GM18907 (cell line): ENCODE data around the gene ATP1B2.
A peak's percentile ranks its signal among the peaks of the same experiment; 100 is the strongest.
"Not testable (repeated sequence)": the region's sequence is repeated elsewhere in the genome, so short reads cannot be mapped to it uniquely, and the experiment has no call there.

ENCODE experiments used
- ATAC-seq: cut with Tn5 transposase; IDR thresholded peaks from one replicate; pipeline ENCODE4 v1.9.1; 2021; ENCODE audit warnings: mild to moderate bottlenecking, moderate library complexity; ENCODE audit not compliant: unreplicated experiment

ATP1B2 gene

DNA sequence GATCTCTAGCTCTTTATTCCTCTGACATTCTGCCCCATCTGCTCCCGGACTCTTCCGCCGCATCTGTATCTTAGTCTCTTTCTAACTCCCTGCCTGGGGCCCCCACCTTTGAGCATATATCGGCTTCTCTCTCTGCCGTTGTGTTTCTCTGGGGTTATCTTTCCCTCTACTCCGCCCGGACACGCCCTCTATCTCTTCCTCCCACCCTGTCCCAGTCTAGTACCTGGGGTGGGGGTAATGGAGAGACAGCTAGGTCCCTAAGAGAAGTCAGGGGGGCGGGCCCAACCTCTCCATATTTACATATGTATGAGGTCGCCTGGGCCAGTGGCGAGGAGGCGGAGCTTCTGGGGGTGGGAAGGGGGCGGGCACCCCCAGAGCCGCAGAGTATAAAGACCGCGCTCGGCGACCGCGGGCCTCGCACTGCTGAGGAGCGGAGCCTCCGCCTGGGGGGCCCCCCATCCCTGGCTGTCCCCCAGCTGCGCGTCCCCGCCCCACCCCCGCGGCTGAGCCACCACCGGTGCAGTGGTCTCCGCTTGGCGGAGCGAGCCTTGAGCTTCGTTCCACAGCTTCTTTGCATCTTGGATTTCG, at the start of gene ATP1B2:
ATP1B2 (plus strand) TSS at position 418 of the 588 bp plus-strand sequence. CDS start 593 bp downstream, outside the sequence.
- no peak for ATAC-seq

GRCh38 chr17:7606280-7606679, 44.4 kb upstream of the ATP1B2 start:
- ATAC-seq, result no peak

DNA sequence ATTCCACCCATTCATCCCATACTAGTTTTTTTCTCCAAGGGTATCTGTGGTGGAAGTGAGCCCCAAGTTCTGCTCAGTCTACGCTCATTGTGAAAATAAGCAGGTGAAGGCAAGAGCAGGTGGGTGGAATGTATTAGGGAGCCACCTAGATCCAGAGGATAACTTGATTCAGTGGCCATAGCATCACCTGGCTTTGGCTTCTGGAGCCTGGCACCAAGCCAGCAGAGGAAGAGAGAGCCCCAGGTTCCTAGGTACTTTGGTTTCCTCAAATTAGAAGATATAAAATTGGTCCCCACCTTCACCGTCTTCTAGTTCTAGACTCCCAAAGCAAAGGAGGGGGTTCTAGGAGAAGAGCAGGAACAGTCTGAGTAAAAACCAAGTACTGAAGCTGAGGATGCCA, 40.1 kb upstream of the ATP1B2 start:
- no peak for ATAC-seq

GRCh38 chr17:7611635-7612293, 39.0 kb upstream of the ATP1B2 start:
- ATAC-seq, result no peak

DNA sequence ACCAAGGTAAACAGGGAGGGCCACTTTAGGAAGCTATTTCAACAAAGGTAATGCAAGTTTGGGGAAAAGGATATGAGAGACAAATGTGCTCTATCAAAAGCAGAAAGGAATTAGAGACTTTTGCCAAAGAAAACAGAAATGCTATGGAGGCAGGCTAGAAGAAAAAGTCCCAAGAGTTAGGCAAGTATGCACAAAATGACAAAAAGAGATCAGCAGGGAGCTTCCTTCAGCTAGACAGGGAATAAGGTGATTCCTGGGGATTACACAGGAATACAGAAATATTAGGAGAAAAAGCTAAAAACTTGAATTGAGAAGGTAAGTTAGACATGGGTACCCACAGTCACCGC, 38.5 kb upstream of the ATP1B2 start:
- ATAC-seq, result no peak

GRCh38 chr17:7613769-7614424, 36.8 kb upstream of the ATP1B2 start:
- no peak for ATAC-seq

- peak; percentile 85 for ATAC-seq
Measured at GRCh38 chr17:7614425-7615264, 36.1 kb upstream of the ATP1B2 start, which contains the start of gene FXR2. Gene FXR2, minus strand, starts transcription at chr17:7614897. Its CDS starts 365 bp downstream, at chr17:7614532.

DNA sequence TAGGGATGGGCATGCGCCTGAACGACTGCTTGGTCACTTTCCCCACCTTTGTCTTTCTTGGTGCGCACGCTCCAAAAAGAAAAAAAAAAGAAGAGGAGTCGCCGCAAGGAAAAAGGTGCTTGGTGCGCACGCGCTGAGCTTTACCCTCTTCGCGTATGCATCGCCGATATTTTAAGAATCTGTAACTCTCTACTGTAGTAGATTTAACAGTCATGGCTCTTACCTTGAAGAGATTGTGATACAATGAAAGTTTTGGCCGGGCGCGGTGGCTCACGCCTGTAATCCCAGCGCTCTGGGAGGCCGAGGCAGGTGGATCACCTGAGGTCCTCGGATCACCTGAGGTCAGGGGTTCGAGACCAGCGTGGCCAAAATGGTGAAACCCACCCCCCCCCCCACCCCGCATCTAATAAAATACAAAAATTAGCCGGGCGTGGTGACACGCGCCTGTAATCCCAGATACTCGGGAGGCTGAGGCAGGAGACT, 35.4 kb upstream of the ATP1B2 start:
- ATAC-seq, result no peak

DNA sequence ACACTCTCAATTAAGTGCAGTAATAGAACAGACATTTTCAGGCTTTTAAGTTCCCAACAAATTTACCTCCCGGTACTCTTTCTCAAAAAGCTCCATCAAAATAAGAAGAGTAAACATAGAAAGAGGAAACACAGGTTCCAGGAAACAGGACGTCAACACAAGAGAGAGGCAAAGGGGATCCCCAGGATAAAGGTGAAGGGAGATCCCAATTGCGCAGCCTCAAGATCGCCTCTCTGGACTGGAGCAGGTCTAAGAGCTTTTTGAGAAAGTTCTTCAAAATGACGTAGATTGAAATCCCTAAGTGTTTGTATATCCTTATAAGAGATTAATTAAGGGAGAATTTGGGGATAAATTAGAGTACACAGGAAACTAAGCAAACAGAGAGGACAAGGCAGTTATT, 32.1 kb upstream of the ATP1B2 start:
- ATAC-seq, result no peak

DNA sequence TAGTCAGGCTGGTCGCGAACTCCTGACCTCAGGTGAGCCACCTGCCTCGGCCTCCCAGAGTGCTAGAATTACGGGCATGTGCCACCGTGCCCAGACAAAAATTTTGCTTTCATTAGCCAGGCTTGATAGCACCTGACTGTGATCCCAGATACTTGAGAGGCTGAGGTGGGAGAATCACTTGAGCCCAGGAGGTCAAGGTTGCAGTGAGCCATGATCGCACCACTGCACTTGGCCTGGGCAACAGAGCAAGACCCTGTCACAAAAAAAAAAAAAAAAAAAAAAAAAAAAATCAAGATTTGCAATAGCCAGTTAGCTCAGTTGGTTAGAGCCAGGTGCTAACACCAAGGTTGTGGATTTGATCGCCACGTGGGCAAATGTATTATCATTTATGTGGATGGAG, 29.9 kb upstream of the ATP1B2 start:
- ATAC-seq, result no peak

- no peak for ATAC-seq
Measured at GRCh38 chr17:7623661-7624060, 27.1 kb upstream of the ATP1B2 start.

GRCh38 chr17:7625749-7626148, 25.0 kb upstream of the ATP1B2 start:
- not testable (repeated sequence) for ATAC-seq

- no peak for ATAC-seq
Measured at GRCh38 chr17:7626307-7626706, 24.4 kb upstream of the ATP1B2 start.

DNA sequence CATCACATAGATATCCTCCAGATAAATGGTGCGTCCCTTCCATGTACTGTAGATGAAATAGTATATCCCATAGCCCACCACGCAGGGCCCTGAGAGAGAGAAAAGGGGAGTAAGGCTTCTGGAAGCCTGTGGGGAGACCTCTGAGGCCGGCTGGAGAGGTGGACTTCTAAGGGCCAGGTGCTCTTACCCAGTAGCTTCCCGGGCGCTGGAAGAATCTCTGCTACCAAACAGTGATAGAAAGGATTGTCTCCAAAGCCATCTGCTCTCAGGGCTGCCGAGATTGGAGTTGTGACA, 23.8 kb upstream of the ATP1B2 start:
- ATAC-seq, result no peak

GRCh38 chr17:7627250-7628121, 23.2 kb upstream of the ATP1B2 start, which contains the start of gene SAT2:
Gene SAT2, minus strand, starts transcription at chr17:7627821. Its CDS starts 186 bp downstream, at chr17:7627635.
- peak; percentile 82 for ATAC-seq

DNA sequence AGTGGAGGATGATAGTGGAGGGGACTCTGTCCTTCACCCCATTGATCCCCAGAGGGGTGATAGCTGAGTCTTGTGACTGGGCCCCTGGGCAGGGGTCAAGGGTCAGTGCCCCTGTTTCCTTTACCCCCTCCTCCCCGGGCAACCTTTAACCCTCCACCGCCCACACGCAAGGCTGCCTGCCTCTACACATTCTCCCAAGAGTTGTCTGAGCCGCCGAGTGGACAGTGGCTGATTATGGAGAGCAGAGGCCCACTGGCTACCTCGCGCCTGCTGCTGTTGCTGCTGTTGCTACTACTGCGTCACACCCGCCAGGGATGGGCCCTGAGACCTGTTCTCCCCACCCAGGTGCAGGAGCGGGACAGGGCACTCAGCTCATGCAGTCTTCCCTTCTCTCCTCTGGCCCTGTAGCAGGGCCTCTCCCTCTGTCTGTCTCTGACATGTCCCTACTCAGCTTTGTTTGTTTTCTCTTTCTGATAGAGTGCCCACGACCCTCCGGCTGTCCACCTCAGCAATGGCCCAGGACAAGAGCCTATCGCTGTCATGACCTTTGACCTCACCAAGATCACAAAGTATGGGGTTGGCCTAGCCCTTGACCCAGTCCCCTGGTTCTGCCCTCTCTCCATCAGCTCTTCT, 20.7 kb upstream of the ATP1B2 start, which contains the start of gene SHBG:
SHBG (plus strand) TSS at position 197 of the 633 bp plus-strand sequence; CDS start at position 235, 38 bp downstream.
- no peak for ATAC-seq

DNA sequence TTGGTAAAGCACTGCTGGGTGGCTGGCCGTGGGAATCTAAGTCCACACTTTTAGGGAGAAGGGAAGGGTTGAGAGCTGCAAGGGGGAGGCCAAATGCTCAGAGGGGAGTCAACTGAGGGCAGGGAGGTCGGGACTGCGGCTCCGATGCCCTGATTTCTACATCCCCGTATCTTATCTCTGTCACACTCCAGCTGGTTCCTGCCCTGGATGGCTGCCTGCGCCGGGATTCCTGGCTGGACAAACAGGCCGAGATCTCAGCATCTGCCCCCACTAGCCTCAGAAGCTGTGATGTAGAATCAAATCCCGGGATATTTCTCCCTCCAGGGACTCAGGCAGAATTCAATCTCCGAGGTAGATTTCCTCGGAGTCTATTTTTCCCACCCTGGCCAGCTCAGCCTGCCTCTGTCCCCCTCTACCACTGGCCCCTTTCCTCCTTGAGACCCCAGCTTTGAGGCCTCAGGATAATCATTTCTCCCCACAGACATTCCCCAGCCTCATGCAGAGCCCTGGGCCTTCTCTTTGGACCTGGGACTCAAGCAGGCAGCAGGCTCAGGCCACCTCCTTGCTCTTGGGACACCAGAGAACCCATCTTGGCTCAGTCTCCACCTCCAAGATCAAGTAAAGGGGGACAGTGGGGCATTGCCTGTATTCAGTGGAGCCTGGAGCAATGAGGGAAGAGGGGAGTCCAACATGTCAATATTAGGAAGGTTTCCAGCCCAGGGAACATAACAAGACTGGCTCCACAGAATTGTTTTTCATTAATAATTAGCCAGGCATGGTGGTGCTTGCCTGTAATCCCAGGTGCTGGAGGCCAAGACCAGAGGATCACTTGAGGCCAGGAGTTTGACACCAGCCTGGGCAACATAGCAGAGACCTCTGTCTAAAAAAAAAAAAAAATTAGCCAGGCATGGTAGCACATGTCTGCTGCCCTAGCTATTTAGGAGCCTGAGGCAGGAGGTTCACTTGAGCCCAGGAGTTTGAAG, 19.0 kb upstream of the ATP1B2 start:
- ATAC-seq, result no peak

DNA sequence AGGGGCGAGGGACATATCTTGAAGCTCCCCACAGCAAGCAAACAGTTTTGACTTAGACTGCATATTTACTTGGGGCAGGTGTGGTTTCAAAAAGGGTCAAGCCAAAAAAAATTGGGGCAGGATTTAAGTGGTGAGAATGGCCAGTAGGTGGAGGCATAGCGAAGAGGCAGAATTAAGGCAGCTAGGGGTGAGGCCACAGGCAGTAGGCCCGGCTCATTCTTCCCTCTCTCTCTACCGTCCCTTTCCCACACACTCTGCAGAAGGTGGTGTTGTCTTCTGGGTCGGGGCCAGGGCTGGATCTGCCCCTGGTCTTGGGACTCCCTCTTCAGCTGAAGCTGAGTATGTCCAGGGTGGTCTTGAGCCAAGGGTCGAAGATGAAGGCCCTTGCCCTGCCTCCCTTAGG, 18.2 kb upstream of the ATP1B2 start:
- no peak for ATAC-seq

- no peak for ATAC-seq
Measured at GRCh38 chr17:7633093-7633492, 17.6 kb upstream of the ATP1B2 start.
